Smooth muscle cell of the brain vasculature (primary cell): ENCODE results near the gene NDUFV2.
"Not testable (repeated sequence)": the region's sequence is repeated elsewhere in the genome, so short reads cannot be mapped to it uniquely, and the experiment has no call there.

Source experiments
- DNase-seq: peaks from one replicate; pipeline ENCODE4 v3.0.0-alpha.2; 2012; ENCODE audit warnings: low read depth, low spot score

NDUFV2 gene

DNA sequence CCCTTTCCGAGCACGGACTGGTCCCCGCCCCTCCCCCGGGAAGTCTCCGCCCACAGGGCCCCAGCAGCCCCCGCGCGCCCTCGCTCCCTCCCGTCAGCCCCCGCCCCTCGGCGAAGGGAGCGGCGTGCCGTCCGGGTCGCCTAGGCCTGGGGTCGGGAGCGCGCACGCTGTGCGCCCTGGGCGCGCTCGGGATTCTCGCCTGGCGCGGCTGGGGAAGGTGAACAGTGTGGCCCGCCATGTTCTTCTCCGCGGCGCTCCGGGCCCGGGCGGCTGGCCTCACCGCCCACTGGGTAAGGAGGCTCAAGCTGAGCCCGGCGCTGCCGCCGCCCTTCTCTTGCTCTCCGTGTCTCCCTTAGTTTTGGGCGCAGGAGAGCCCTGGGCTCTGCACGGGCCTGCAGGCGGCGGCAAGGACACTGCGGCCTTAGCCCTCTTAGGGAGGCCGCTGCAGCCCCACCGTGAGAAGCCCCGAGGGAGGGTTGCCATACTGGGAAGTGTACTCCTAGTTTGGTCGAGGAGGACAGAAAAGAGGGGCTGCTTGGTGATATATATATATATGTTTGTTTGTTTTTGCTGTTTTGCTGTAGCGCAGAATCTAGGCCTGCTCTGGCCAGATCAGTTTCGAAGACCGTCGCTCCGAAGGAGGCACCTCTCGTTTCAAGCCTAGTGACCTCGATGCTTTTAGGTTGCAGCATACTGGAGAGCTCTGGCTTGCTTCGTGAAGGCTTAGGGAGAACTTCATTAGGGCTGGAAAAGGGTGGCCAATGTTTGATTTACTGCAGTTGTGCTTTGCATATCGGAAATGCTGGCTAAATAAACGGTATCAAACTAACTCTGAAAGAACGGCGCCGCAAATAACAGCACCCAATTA lies at the start of gene NDUFV2:
Gene NDUFV2, plus strand, starts transcription at position 192 of the 868 bp plus-strand sequence. Its CDS starts 45 bp downstream, at position 237.
- DNase-seq, result peak; percentile 90

DNA sequence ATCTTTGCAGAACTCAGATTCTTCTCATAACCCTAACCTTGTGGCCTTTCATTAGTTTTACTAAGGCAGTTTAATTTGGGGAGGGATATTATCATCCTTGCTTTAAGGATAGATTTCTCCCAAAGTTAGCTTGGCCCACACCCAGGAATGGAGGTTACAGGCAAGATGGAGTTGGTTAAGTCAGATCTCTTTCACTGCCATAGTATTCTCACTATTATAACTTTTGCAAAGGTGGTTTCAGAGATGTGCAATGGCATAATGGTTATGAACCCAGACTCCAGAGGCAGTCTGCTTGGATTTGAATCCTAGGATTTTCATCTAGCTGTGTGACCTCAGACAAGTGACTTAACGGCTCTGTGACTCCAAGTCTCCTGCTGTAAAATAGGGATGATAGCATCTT lies 48.7 kb upstream of the NDUFV2 start:
- no peak for DNase-seq

DNA sequence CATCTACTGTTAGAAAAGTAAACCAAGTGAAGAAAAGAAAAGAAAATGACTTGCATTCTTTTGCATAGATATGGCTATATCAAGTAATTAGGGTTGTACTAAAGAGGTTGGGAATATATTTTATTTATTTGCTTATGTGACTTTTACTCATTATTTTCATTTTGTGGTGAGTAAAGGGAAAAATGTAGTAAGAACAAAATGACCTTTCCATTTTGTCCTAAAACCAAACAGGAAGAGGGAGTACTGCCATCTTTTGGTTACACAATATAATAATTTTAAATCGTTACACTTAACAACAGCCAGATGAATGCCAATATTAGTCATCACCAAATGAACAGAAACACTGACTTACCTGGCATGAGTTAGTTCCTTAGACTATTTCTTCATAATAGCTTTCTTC lies 47.3 kb upstream of the NDUFV2 start:
- peak; percentile 21 for DNase-seq

DNA sequence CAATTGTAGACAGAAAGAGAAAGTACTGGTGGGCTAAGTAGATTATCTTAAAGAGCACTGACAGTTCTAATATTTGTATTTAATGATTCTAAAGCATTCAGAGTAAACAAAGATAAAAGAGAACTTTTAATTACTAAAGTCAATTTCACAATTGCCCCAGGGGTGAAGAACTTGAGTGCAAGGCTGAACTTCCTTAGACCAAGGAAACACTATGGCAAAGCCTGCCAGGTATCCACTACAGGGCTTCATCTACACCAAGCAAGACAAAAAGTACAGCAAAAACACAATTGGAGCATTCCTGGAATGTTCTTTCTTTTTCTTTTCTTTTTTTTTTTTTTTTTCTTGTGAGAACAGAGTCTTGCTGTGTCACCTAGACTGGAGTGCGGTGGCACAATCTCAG lies 46.9 kb upstream of the NDUFV2 start:
- DNase-seq, result no peak

DNA sequence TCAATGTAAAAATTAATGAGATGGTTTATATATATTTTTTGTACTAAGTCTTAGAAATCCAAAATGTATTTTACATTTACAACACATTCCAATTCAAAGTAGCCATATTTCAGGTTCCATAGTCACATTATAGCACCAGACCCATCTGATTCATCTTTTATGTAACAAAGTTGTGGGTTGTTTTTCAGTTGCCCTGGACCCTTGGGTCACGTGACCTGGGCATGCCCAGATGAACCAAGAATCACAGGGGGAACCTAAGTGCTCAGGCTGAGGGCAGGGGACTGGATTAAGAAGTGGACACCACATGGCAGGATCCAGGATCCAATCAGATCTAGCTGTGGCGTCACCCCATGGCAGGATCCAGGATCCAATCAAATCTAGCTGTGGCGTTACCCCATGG lies 44.9 kb upstream of the NDUFV2 start:
- no peak for DNase-seq

DNA sequence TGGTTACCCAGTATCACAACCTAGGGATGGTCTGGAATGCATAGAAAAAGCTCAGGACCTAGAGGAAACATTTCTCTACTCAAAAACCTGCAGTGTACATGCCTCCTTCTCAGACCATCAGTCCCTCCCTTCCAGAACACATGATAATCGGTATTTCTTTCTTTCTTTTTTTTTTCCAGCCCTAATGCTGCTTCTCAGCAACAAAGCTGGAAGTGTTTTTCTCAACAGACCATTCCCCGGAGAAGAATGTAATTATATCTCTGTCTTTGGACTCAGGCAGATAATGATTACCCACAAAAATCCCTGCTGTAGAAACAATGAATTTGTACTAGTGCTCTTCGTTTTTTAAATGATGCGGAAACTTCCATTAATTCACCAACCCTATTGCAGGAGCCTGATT lies 44.1 kb upstream of the NDUFV2 start:
- DNase-seq, result no peak

DNA sequence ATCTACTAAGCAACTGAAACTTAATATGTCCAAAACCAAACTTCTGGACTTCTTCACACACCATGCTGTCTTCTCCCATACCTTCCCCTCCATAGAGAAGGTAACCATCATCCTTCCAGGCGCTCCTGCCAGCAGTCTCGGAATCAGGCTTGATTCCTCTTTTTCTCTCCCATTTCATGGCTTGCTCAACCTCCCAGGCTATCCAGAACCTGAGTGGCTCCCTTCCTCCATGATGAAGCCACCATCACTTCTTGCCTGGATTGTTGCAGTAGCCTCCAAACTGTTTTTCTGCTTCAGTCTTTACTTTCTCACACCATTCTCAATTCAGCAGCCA lies 40.1 kb upstream of the NDUFV2 start:
- DNase-seq, result no peak

DNA sequence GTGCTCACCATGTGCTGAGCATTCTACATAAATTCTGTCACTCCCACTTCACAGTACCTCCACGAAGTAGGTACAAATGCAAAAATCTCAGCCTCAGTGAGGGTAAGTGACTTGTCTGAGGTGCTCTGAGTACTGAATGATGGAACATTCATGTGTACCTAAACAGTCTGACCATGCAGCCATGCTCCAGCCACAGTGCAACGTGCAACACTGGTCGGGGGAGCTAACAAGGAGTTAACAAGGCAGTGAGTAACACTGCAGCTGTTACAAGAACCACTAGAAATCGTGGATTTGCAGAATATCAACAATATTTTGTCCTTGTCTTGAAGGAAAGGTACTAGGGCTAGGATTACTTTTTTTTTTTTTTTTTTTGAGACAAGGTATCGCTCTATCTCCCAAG lies 36.6 kb upstream of the NDUFV2 start:
- no peak for DNase-seq

DNA sequence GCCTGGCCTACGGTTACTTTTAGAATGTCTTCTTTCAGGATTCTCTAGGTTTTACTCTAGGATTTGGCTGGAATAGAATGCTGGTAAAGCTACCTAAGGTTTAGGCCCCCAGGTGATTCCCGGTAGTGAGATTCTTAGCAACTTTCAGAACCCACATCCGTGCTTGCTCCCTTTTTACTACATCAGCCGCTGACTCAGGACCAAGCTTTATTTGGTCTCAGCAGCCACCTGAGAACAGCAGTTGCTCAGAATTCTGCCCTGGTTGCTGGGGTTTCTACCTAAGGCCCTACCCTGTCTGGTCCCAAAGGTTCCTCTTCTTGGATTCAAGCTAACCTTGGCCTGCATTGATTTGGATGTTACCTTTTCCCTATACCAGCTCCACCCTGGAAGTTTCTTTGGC lies 36.1 kb upstream of the NDUFV2 start:
- no peak for DNase-seq

DNA sequence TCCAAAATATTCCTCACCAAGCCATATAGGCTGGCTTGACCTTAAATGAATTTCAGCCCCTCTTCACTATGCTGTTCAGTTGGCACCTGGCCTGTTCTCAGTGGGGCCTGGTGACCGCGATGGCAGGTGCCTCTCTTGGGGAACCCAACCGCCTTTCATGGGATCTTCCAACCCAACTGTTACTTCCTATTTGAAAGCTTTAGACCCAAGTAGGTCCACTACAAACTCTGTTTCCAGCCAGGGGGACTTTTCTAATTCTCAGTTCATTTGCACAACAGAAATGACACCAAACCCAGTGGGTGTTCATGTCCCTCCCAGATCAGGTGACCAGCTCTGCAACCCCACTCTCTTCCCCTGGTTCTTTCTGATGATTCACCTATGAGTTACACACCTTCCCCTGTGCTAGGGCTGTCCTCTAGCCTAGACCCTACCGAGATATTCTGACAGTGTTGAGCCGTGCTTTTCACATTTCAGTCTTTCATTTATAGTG lies 35.6 kb upstream of the NDUFV2 start:
- DNase-seq, result no peak

DNA sequence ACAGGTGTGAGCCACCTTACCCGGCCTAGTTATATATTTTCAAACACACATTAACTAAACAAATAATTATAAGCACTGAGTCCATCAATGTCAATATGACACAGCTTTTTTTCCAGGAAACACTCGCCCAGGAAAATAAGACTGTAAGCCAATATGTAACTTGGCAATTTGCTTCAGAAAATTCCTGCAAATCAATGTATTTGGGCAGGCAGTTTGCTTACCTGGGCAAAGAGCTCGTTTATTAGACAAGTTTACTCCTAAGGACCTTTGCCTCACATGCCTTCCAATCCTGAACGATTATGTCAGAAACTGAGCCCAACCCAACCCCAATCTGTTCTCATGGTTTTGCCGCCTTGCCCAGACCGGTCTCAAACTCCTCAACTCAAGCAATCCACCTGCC lies 34.7 kb upstream of the NDUFV2 start:
- DNase-seq, result no peak

DNA sequence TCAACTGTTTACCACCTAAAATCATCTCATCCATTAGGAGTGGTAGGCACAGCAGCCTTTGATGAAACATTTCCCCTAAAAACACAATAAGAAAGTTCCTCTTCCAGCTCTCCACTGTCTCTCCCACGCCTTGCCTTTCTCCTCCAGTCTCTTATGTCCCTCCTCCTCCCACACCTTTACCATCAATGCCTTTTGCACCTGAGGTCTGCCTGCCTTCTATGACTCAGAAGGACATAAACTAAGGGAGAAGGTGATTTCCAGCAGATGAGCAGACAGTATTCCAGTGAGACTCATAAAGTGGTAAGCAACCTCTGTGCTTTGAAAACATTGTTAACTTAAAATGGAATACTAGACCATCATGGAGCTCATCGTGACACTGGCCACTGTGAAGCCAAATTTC lies 34.2 kb upstream of the NDUFV2 start:
- no peak for DNase-seq

DNA sequence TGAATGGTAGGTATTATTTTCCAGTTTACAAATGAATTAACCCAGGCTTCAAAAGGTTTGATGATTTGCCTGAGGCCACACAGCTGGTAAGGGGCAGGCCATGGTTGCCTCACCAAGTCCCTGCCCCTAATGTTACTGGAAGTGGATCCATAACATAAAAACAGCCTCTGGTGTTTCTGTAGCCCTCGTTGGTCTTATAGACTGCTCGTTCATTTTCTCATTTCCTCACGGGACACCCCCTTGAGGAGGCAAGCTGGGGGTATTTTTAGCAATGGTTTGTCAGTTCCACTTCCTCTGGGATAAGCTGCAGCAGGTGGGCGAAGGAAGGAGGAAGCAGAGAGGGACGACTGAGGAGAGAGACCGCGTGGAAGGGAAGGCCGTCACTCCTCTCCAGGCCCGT lies 32.9 kb upstream of the NDUFV2 start:
- DNase-seq, result no peak

DNA sequence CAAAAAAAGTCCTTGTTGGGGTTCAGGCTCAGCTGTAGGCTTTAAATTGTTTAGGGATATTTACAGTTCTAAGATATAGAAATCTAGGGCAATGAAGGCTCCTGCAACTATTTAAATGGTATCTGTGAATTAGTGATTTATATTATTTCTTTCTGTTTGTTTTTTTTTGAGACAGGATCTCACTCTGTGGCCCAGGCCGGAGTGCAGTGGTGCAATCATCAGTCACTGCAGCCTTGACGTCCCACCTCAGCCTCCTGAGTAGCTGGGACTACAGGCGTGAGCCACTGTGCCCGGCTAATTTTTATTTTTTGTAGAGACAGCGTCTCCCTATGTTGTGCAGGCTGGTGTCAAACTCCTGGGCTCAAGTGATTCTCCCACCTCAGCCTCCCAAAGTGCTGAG lies 32.3 kb upstream of the NDUFV2 start:
- DNase-seq, result no peak

DNA sequence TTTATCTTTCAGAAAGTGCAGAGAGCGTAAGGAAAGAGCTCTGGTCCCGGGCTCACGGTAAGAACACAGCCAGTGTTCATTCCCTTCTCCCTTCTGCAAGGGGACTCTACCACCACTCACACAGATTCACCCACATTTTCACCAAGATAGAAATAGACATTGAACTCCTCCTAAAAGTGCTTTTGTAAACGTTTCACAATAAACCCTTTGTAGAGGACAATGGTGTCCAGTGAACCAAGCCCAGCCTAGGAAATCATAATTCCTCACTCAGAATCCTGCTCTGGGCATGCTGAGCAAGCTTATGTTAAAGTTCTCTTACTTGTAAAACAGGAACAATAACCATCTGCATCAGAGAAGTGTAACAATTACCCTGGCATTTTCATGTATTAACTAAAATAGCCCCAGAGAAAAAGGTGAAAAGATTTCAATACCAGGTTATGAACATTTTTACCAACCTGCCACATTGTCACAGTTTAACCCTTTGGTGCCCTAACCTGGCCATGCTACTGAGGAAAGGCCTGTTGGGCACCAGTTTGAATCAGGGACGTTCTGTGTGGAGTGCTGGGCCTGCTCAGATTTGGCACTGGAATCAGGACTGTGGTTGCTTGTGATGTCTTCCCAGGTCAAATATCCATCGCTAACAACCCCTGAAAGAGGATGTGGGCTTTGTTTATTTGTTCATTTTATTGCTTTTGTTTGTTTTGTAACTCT lies 22.5 kb upstream of the NDUFV2 start:
- DNase-seq, result no peak

DNA sequence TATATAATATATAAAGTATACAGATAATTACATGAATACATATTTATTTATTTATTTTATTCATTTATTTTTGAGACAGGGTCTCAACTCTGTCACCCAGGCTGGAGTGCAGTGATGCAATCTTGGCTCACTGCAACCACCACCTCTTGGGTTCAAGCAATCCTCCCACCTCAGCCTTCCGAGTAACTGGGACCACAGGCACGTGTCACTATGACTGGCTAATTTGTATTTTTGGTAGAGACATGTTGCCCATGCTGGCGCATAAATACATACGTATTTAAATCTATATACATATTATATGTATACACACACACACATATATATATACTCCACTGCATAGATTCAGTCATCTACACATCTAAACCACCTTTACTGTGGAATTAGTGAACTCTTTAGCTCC lies 20.6 kb upstream of the NDUFV2 start:
- no peak for DNase-seq

DNA sequence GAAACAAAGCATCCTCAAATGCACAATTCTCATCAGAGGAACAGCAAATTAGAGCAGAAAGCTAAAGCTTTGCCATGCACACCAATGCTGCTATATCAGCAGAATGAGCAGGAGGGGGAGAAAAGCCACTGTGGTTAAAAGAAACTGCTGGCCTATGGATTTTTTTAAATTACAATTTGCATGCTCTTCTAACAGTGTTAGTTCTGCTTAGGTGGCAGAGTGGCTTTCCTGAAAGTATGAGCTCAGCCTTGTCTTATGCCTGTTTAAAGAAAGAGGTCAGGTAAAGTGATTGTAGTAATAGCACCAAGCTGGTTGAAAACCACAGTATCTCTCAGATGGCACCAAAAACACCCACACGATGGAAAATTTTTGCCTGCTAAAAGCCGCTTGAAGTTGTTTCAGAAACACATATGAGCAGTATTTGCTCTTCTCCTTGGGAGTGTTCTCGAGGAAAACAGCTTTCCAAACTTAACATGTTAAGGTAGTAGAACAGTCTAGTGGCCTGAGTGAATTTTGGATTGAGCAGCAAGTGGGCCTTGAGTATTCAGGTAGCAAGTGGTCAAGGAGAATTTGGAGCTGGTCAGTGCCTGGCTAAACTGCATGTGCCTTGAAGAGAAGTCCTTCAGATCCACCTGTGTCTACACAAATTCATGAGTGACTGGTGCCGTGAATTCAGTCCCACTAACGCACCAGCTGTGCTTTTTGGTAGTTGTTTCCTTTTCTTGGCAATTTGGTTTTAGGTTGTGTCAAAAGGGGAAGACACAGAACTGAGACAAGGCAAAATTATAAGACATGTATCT lies 19.6 kb upstream of the NDUFV2 start:
- no peak for DNase-seq

DNA sequence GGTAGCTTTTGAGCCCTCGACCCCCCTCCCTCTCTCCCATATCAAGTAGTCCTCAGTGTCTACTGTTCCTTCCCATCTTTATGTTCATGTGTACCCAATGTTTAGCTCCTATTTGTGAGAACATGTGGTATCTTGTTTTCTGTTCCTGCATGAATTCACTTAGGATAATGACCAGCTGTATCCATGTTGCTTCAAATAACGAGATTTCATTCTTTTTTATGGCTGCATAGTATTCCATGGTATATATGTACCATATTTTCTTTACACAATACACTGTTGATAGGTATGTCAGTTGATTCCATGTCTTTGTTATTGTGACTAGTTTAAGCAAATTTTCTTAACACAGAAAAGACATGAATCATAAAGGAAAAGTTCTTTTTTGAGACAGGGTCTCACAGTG lies 16.5 kb upstream of the NDUFV2 start:
- DNase-seq, result no peak

DNA sequence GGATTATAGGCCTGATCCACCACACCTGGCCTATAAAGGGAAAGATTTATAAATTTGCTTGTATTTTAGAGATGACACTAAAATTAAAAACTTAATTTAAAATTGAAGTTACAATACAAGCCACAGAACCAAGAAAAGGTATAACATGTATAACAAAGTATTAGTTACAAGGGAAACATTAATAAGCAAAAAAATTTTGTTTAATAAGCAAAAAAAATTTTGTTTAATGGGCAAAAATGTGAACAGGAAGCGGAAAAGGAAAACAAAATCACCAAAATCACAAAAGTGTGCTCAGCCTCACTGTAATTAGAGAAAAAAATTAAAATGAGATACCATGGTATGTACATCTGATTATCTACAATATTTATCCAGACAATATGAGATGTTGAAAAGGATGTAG lies 15.9 kb upstream of the NDUFV2 start:
- no peak for DNase-seq

DNA sequence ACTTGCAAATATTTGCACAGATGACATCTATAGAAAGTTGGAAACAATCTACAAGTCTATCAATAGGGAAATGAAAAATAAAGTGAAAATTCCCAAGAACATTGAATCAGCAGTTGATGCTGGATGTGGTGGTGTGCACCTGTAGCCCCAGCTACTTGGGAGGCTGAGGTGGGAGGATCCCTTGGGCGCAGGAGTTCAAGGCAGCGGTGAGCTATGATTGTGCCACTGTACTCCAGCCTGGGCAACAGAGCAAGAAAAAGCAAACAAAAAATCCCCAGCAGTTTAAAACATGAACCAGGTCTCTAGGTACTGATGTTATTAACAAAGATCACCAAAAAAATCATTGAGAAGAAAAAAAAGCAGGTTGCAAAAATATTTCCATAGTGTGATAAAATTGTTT lies 15.4 kb upstream of the NDUFV2 start:
- DNase-seq, result no peak

DNA sequence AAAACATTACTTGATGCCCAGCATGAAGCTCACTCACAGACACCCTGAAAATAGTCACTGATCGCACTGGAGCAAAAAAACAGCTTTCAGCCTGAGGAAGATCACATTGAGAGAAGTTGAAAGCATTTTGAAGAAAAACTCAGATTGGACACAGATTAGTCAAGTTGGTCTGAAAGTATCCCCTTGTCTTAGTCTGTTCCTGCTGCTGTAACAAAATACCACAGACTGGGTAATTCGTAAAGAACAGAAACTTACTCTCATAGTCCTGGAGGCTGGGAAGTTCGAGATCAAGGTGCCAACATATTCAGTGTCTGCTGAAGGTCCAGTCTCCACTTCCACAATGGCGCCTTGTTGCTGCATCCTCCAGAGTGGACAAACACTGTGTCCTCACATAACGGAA lies 14.2 kb upstream of the NDUFV2 start:
- DNase-seq, result no peak

DNA sequence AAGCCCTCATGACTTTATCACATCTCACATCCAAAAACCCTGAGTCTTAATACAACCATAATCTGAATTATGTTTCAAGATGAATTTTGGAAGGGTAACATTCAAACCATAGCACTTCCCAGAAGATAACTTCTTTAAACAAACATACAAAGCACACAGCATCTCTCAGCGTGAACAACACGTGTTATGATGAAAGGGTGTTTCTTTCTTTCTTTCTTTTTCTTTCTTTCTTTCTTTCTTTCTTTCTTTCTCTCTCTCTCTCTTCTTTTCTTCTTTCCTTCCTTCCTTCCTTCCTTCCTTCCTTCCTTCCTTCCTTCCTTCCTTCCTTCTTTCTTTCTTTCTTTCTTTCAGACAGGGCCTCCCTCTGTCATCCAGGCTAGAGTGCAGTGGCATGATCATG lies 13.8 kb upstream of the NDUFV2 start:
- not testable (repeated sequence) for DNase-seq
